Heart right ventricle (tissue), 16 donors: ENCODE results near the gene NFE2L3. TPM values are rescaled to one million over a fixed set of nuclear protein-coding genes. Genes with fewer than 3 reads are reported as not detected.

Experiments
- ATAC-seq, 8 donors: fragments of 200-7000 bp; cut with Tn5 transposase; one replicate each; pipeline ENCODE4 v1.9.1; 2020; ENCODE audit warnings: mild to moderate bottlenecking in 8 of 8, moderate library complexity in 8 of 8, moderate number of reproducible peaks in 1 of 8
- DNase-seq, 2 donors: peaks; one replicate each; pipeline ENCODE4 v3.0.0-alpha.2; 2020
- H3K27ac ChIP-seq, 10 donors: fragments of 200-600 bp; sonication (generic) in 2 of 10; one replicate each; pipeline versions ENCODE4 v1.5.0 to v1.8.0; 2020 to 2022; ENCODE audit warnings: mild to moderate bottlenecking in 3 of 10
- H3K27me3 ChIP-seq, 7 donors: fragments of 200-600 bp; one replicate each; pipeline ENCODE4 v1.8.0; 2021 to 2022; ENCODE audit warnings: mild to moderate bottlenecking in 2 of 7
- H3K36me3 ChIP-seq, 9 donors: fragments of 200-600 bp; sonication (generic) in 1 of 9; one replicate each; pipeline versions ENCODE4 v1.5.0 to v1.8.0; 2020 to 2022; ENCODE audit warnings: mild to moderate bottlenecking in 2 of 9
- H3K4me1 ChIP-seq, 9 donors: fragments of 200-600 bp; sonication (generic) in 1 of 9; one replicate each; pipeline versions ENCODE4 v1.5.0 to v1.8.0; 2020 to 2022; ENCODE audit warnings: mild to moderate bottlenecking in 4 of 9
- H3K4me3 ChIP-seq, 10 donors: fragments of 200-600 bp; sonication (generic) in 2 of 10; one replicate each; pipeline versions ENCODE4 v1.5.0 to v1.8.0; 2020 to 2022; ENCODE audit warnings: mild to moderate bottlenecking in 7 of 10, moderate library complexity in 2 of 10
- H3K9me3 ChIP-seq, 11 donors: fragments of 200-600 bp in 10 of 11; sonication (generic) in 2 of 11; one replicate each; pipeline versions ENCODE4 v1.5.0 to v1.8.0; 2013 to 2022; ENCODE audit warnings: mild to moderate bottlenecking in 2 of 11, control low read depth in 1 of 11, moderate library complexity in 1 of 11
- CTCF ChIP-seq, 9 donors: fragments of 200-600 bp; sonication (generic) in 2 of 9; IDR thresholded peaks; one replicate each; pipeline versions ENCODE4 v1.5.0 to v1.8.0; 2021 to 2022; ENCODE audit warnings: antibody characterized with exemption in 9 of 9, mild to moderate bottlenecking in 5 of 9, moderate library complexity in 1 of 9
- WGBS, 2 donors: extraction: QIAGEN DNeasy Blood & Tissue Kit; methylation state at CpG; one replicate each; pipeline ENCODE4 v1.1.7; 2013; ENCODE audit warnings: inconsistent platforms in 1 of 2; 5-methylcytosine and 5-hydroxymethylcytosine counted together
- intact Hi-C, 10 donors: fragments of 100-400 bp; cut with DNase I; formaldehyde crosslinking; loops; one replicate each; pipeline versions ENCODE4 v1.11.1 to v1.14.2; 2022
- polyA plus RNA-seq, 2 donors: library from polyadenylated mRNA; stranded (reverse); fragments of 200-250 nt; gene quantifications; one replicate each; pipeline ENCODE4 v1.2.3, GENCODE V29; 2013
- total RNA-seq, 10 donors: library from RNA; stranded (reverse); fragmentation: NEBNext Ultra II Directional in 3 of 10; extraction: Animal tissue kit (Norgen Biotek cat#: 25700) in 3 of 10; gene quantifications; one replicate each; pipeline versions ENCODE4 v1.2.1 to v1.2.4, GENCODE V29; 2021 to 2023
- donor health status: Arrhythmogenic right ventricular cardiomyopathy.
- donor health status: ischemic (EF 13 %, LVEDD 7.1; RV severe dilation, severe dysfunction).
- donor health status: healthy with polysubstance abuse.
- donor health status: DM: no; HTN: yes; CAD: no.
- donor health status: DM: no; HTN: no; CAD: no.
- donor health status: ischemic (EF 25% LVEDD 6.9; RV normal size, moderate dysfunction).
- donor health status: ischemic (EF 25% LVEDD 5.7; RV mildly dilated, moderate dysfunction).
- donor health status: healthy.
- donor health status: DM: yes; HTN: yes; CAD: no.
- donor health status: Ischemic cardiomyopathy.
- donor health status: ischemic (EF 35%, LVEDD 5.7; RV mildly dilated, moderate dysfunction).
- donor health status: nonischemic (EF 11% LVEDD 7.7; RV severe dilation, severe dysfunction).
- donor health status: DM: yes; HTN: yes; CAD: no.
- donor health status: PGD.
- donor health status: ischemic (EF 29% LVEDD 5.4; RV normal size, mild dysfunction).
- donor health status: nonischemic (EF 23%, LVEDD 6.1; RV moderate dilation, normal function).

Gene NFE2L3
- total and polyA plus RNA-seq, 12 donors = 0.32 to 4.1 (median 1.1) TPM

GRCh38 chr7:26178272-26178960, 26.4 kb downstream of the NFE2L3 start:
- no peak overlapping the region for H3K4me3 ChIP-seq
- peak in 3 of 8 donors; percentile 18 to 24 (median 20) for ATAC-seq
- H3K27ac ChIP-seq = no peak overlapping the region
- intact Hi-C loops = no loop called here
- WGBS, 2 donors = 82 to 86% methylated on average over 7 of the region's 7 CpGs
- no peak for TF ChIP-seq CTCF (IDR thresholded peaks at IDR 0.05)
- H3K9me3 ChIP-seq = no peaks in the 10 kb centered on the region
- no peaks in the 10 kb centered on the region for H3K27me3 ChIP-seq
- DNase-seq = no peak
- peaks cover 0 to 32% (median 17%) of the 10 kb centered on the region in 9 donors for H3K4me1 ChIP-seq
- no peaks in the 10 kb centered on the region for H3K36me3 ChIP-seq

GRCh38 chr7:26179422-26179821, 27.4 kb downstream of the NFE2L3 start:
- WGBS, 2 donors = 72 to 82% methylated on average over 5 of the region's 5 CpGs
- Histone ChIP-seq H3K4me1 (peaks cover 0 to 41% (median 26%) of the 10 kb centered on the region in 9 donors), H3K27me3 (no peaks in the 10 kb centered on the region), H3K4me3 (no peak overlapping the region), H3K36me3 (peaks cover 0 to 6% (median 0%) of the 10 kb centered on the region in 9 donors), H3K27ac (no peak overlapping the region), H3K9me3 (no peaks in the 10 kb centered on the region)
- TF ChIP-seq CTCF (IDR thresholded peaks at IDR 0.05) = no peak
- DNase-seq = no peak
- ATAC-seq = peak in 5 of 8 donors; percentile 3 to 60 (median 16)
- intact Hi-C loops = no loop called here

- no peaks in the 10 kb centered on the region for H3K9me3 ChIP-seq
- no peak overlapping the region for H3K4me3 ChIP-seq
- intact Hi-C loops = loop anchor here in 1 of 10 donors (10.0 kb wide), 1 partner anchor 85 kb away; no protein-coding TSS in a partner anchor
- H3K27me3 ChIP-seq = no peaks in the 10 kb centered on the region
- peak overlapping the region in 1 of 10 donors; percentile 20 for H3K27ac ChIP-seq
- peak in 5 of 8 donors; percentile 12 to 38 (median 21) for ATAC-seq
- peaks cover 0 to 41% (median 26%) of the 10 kb centered on the region in 9 donors for H3K4me1 ChIP-seq
- H3K36me3 ChIP-seq = peaks cover 0 to 11% (median 0%) of the 10 kb centered on the region in 9 donors
- no peak for TF ChIP-seq CTCF (IDR thresholded peaks at IDR 0.05)
- WGBS, 2 donors = 51 to 52% methylated on average over 8 of the region's 8 CpGs
- DNase-seq = no peak
Measured at GRCh38 chr7:26179826-26180497, 28.0 kb downstream of the NFE2L3 start.

GRCh38 chr7:26180792-26181198, 28.8 kb downstream of the NFE2L3 start:
- peak in 5 of 8 donors; percentile 32 to 63 (median 35) for ATAC-seq

More at GRCh38 chr7:26180792-26181198, 28.8 kb downstream of the NFE2L3 start:
- Histone ChIP-seq H3K4me1 (peaks cover 0 to 41% (median 26%) of the 10 kb centered on the region in 9 donors), H3K36me3 (peaks cover 0 to 20% (median 0%) of the 10 kb centered on the region in 9 donors), H3K27ac (peak overlapping the region in 1 of 10 donors; percentile 49), H3K4me3 (no peak overlapping the region), H3K9me3 (no peaks in the 10 kb centered on the region), H3K27me3 (no peaks in the 10 kb centered on the region)
- 33 to 37% methylated on average over 5 of the region's 5 CpGs for WGBS, 2 donors
- intact Hi-C loops = loop anchor here in 1 of 10 donors (10.0 kb wide), 1 partner anchor 86 kb away; no protein-coding TSS in a partner anchor
- DNase-seq = no peak
- TF ChIP-seq CTCF (IDR thresholded peaks at IDR 0.05) = no peak
